B cell (primary cell): ENCODE measurements around the gene AFAP1L1. TPM values are rescaled to one million over a fixed set of nuclear protein-coding genes. Genes with fewer than 3 reads are reported as not detected.

Experiments used
- ATAC-seq: fragments of 200-7000 bp; cut with Tn5 transposase; one replicate; pipeline ENCODE4 v1.10.0; 2021; ENCODE audit warnings: low read depth, mild to moderate bottlenecking, moderate number of reproducible peaks, moderate library complexity
- CTCF ChIA-PET: fragments of 350-600 bp; sonication (Branson Sonifier 250); formaldehyde crosslinking; loops from one replicate; lab custom pipeline; 2021; ENCODE audit warnings: antibody characterized with exemption, inconsistent platforms; lab: Charles Lee
- POLR2A ChIA-PET: fragments of 350-600 bp; sonication (Branson Sonifier 250); formaldehyde crosslinking; loops from one replicate; lab custom pipeline; 2021; ENCODE audit warnings: antibody characterized with exemption; lab: Charles Lee
- DNase-seq: peaks from one replicate; pipeline ENCODE4 v3.0.0; 2013
- H2AFZ ChIP-seq: 2 replicates; pipeline ENCODE4 v1.6.1; 2012; ENCODE audit warnings: mild to moderate bottlenecking, low read depth, low read length; ENCODE audit not compliant: insufficient read depth, poor library complexity, severe bottlenecking
- H3K27ac ChIP-seq, 2 donors: 1 replicate in 1 of 2; 2 replicates in 1 of 2; pipeline ENCODE4 v1.5.1; 2012 to 2013; ENCODE audit warnings: low read length in 2 of 2, mild to moderate bottlenecking in 2 of 2, moderate library complexity in 1 of 2
- H3K27me3 ChIP-seq, 4 experiments: fragments of 200-600 bp in 1 of 4; sonication (generic) in 1 of 4; replicated peaks in 1 of 4; 1 replicate in 2 of 4; 2 replicates in 2 of 4; pipeline versions ENCODE4 v1.6.1 to v1.7.0; 2013 to 2016; ENCODE audit warnings: low read length in 3 of 4, mild to moderate bottlenecking in 2 of 4, mixed read lengths in 1 of 4, moderate library complexity in 1 of 4; ENCODE audit not compliant: insufficient read depth in 4 of 4, control insufficient read depth in 3 of 4; ENCODE audit errors: control extremely low read depth in 1 of 4
- H3K36me3 ChIP-seq, 2 experiments: replicated peaks in 1 of 2; 1 replicate in 1 of 2; 2 replicates in 1 of 2; pipeline versions ENCODE4 v1.6.1 to v1.7.1; 2013; ENCODE audit warnings: low read length in 1 of 2; ENCODE audit not compliant: insufficient read depth in 2 of 2, control insufficient read depth in 1 of 2; ENCODE audit errors: control extremely low read depth in 1 of 2, extremely low read depth in 1 of 2
- H3K4me1 ChIP-seq, 2 donors: fragments of 200-600 bp in 1 of 2; sonication (generic) in 1 of 2; 1 replicate in 1 of 2; 2 replicates in 1 of 2; pipeline versions ENCODE4 v1.5.1 to v1.6.1; 2013 to 2017; ENCODE audit warnings: low read length in 2 of 2; ENCODE audit not compliant: control insufficient read depth in 2 of 2, insufficient read depth in 2 of 2
- H3K4me2 ChIP-seq: replicated peaks from 2 replicates; pipeline ENCODE3; 2012; ENCODE audit warnings: mild to moderate bottlenecking, low read depth, low read length; ENCODE audit not compliant: poor library complexity, severe bottlenecking
- H3K4me3 ChIP-seq, 5 experiments: fragments of 200-600 bp in 1 of 5; sonication (generic) in 1 of 5; 1 replicate in 3 of 5; 2 replicates in 2 of 5; pipeline versions ENCODE4 v1.5.1 to v1.7.0; 2011 to 2016; ENCODE audit warnings: low read length in 4 of 5, mild to moderate bottlenecking in 4 of 5, low read depth in 2 of 5, control low read depth in 1 of 5, moderate library complexity in 1 of 5; ENCODE audit not compliant: insufficient read depth in 1 of 5; ENCODE audit errors: control extremely low read depth in 1 of 5, extremely low read depth in 1 of 5
- H3K79me2 ChIP-seq: fragments of 200-600 bp; sonication (generic); one replicate; pipeline ENCODE4 v1.6.0; 2016; ENCODE audit warnings: low read length; ENCODE audit not compliant: control insufficient read depth, insufficient read depth
- H3K9ac ChIP-seq: fragments of 200-600 bp; sonication (generic); 2 replicates; pipeline ENCODE4 v1.6.1; 2017; ENCODE audit warnings: mild to moderate bottlenecking, low read length, moderate library complexity
- H3K9me3 ChIP-seq, 3 donors: one replicate each; pipeline versions ENCODE4 v1.6.1 to v1.7.1; 2013; ENCODE audit warnings: low read length in 2 of 3; ENCODE audit not compliant: control insufficient read depth in 2 of 3, insufficient read depth in 1 of 3; ENCODE audit errors: control extremely low read depth in 1 of 3
- H4K20me1 ChIP-seq: 2 replicates; pipeline ENCODE4 v1.6.0; 2012; ENCODE audit warnings: mild to moderate bottlenecking, low read length; ENCODE audit not compliant: insufficient read depth, control insufficient read depth, poor library complexity, severe bottlenecking
- H3K27ac Mint-ChIP-seq: one replicate; pipeline ENCODE4 v1.8.0; 2021; ENCODE audit warnings: mixed read lengths
- H3K27me3 Mint-ChIP-seq: one replicate; pipeline ENCODE4 v1.8.0; 2021; ENCODE audit warnings: mixed read lengths
- H3K4me1 Mint-ChIP-seq: one replicate; pipeline ENCODE4 v1.8.0; 2021; ENCODE audit warnings: mixed read lengths
- H3K4me3 Mint-ChIP-seq: one replicate; pipeline ENCODE4 v1.8.0; 2021; ENCODE audit warnings: mixed read lengths
- H3K9me3 Mint-ChIP-seq: one replicate; pipeline ENCODE4 v1.8.0; 2022; ENCODE audit warnings: mixed read lengths; ENCODE audit not compliant: insufficient read depth
- EZH2 ChIP-seq: IDR thresholded peaks from 2 replicates; pipeline ENCODE4 v1.6.1; 2012; ENCODE audit warnings: borderline replicate concordance, low read depth, mild to moderate bottlenecking, moderate library complexity, low read length; ENCODE audit not compliant: insufficient read depth, poor library complexity, severe bottlenecking
- WGBS: methylation state at CpG from one replicate; pipeline ENCODE4 v1.1.5; 2013; ENCODE audit warnings: missing lambda C conversion rate; ENCODE audit not compliant: insufficient coverage; 5-methylcytosine and 5-hydroxymethylcytosine counted together
- intact Hi-C: fragments of 100-400 bp; cut with micrococcal nuclease; formaldehyde crosslinking; loops from one replicate; pipeline ENCODE4 v1.10.0; 2022
- polyA plus RNA-seq: library from polyadenylated mRNA; depleted of rRNA; stranded (reverse); fragments of >200 nt; gene quantifications from 2 replicates; pipeline ENCODE4 v1.2.3, GENCODE V29; 2012
- total RNA-seq, 2 donors: library from RNA; stranded (reverse); fragments of 120-200 nt in 1 of 2; gene quantifications; 1 replicate in 1 of 2; 2 replicates in 1 of 2; pipeline versions ENCODE4 v1.2.3 to v1.2.4, GENCODE V29; 2013 to 2022
- TF ChIP-seq, protein P1 (sequence below): fragments of 200-600 bp; IDR thresholded peaks from one replicate; pipeline ENCODE4 v1.8.0; 2022; ENCODE audit warnings: antibody characterized with exemption, mild to moderate bottlenecking

Gene AFAP1L1
- total and polyA plus RNA-seq, 2 donors (not counting 1 experiment from before 2014, with no cell fraction given), result not detected

DNA sequence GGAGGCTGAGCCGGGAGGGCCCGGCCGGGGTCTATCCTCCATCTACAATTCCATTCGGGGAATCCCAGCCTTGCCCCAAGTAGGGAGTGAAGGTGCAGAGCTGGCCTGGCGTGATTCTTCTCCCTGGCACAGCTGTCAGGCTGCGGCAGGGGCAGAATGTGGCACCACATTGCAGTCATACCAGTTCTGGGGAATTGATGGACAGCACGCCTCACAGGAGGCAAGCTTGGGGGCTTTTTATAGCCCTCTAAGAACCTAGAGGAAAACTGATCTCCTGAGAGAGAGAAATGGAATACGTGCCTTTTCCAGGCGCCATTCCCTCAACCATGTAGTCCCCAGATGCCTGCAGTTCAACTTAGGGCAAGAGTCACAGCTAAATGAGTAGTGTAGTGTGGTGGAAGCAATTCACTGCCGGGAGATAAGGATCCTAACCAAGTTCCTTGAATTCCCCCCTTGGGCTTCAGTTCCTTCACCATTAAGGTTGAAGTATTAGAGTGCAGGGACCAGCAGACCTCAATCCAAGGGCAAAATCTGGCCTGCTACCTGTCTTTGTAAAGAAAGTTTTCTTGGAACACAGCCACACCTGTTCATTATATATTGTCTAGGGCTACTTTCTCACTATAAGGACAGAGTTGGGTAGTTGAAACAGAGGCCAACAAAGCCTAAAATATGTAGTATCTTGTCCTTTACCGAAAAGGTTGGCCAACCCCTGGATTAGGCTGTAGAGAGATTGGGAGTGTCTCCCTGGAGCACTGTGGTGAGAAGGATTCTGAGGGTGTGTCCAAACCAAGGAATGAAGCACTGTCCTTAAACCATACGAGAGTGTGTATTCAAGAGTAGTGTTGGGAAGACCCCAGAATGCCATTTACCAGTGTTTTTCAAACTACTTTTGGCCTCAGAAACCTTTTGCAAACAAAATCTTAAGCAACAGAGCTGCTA, 10.6 kb downstream of the AFAP1L1 start:
- H4K20me1 ChIP-seq, result no peaks in the 10 kb centered on the region
- no peaks in the 10 kb centered on the region for H3K4me1 ChIP-seq
- H3K27ac ChIP-seq, result no peak overlapping the region
- H2AFZ ChIP-seq, result no peak overlapping the region
- intact Hi-C loops, result no loop called here
- no peak for TF ChIP-seq EZH2
- TF ChIP-seq, protein P1, sequence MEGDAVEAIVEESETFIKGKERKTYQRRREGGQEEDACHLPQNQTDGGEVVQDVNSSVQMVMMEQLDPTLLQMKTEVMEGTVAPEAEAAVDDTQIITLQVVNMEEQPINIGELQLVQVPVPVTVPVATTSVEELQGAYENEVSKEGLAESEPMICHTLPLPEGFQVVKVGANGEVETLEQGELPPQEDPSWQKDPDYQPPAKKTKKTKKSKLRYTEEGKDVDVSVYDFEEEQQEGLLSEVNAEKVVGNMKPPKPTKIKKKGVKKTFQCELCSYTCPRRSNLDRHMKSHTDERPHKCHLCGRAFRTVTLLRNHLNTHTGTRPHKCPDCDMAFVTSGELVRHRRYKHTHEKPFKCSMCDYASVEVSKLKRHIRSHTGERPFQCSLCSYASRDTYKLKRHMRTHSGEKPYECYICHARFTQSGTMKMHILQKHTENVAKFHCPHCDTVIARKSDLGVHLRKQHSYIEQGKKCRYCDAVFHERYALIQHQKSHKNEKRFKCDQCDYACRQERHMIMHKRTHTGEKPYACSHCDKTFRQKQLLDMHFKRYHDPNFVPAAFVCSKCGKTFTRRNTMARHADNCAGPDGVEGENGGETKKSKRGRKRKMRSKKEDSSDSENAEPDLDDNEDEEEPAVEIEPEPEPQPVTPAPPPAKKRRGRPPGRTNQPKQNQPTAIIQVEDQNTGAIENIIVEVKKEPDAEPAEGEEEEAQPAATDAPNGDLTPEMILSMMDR, result no peak
- no peak overlapping the region for H3K27ac Mint-ChIP-seq
- H3K4me3 ChIP-seq, result no peak overlapping the region
- ChIA-PET POLR2A (no interaction called here), CTCF (no interaction called here)
- no peaks in the 10 kb centered on the region for H3K9me3 Mint-ChIP-seq
- H3K27me3 ChIP-seq, result peaks cover 0 to 4% (median 2%) of the 10 kb centered on the region in 4 experiments
- peaks cover 32% of the 10 kb centered on the region for H3K27me3 Mint-ChIP-seq
- WGBS, result 92% methylated on average over 6 of the region's 12 CpGs
- H3K9ac ChIP-seq, result no peak overlapping the region
- H3K36me3 ChIP-seq, result no peaks in the 10 kb centered on the region
- no peaks in the 10 kb centered on the region for H3K79me2 ChIP-seq
- H3K4me2 ChIP-seq, result no peak overlapping the region
- H3K9me3 ChIP-seq, result no peaks in the 10 kb centered on the region
- no peak overlapping the region for H3K4me3 Mint-ChIP-seq
- ATAC-seq (no peak), DNase-seq (no peak)
- no peaks in the 10 kb centered on the region for H3K4me1 Mint-ChIP-seq

GRCh38 chr5:149282966-149283332, 11.3 kb downstream of the AFAP1L1 start:
- Mint-ChIP-seq H3K27ac (no peak overlapping the region), H3K4me1 (no peaks in the 10 kb centered on the region), H3K9me3 (no peaks in the 10 kb centered on the region), H3K27me3 (peaks cover 26% of the 10 kb centered on the region), H3K4me3 (no peak overlapping the region)
- Histone ChIP-seq H3K27ac (no peak overlapping the region), H3K4me2 (no peak overlapping the region), H3K4me3 (no peak overlapping the region), H3K36me3 (no peaks in the 10 kb centered on the region), H3K9me3 (no peaks in the 10 kb centered on the region), H4K20me1 (no peaks in the 10 kb centered on the region), H3K9ac (no peak overlapping the region), H3K79me2 (no peaks in the 10 kb centered on the region), H2AFZ (no peak overlapping the region), H3K4me1 (no peaks in the 10 kb centered on the region), H3K27me3 (peaks cover 0 to 4% (median 2%) of the 10 kb centered on the region in 4 experiments)
- WGBS, result 89% methylated on average over 4 of the region's 5 CpGs
- intact Hi-C loops, result no loop called here
- DNase-seq (no peak), ATAC-seq (no peak)
- no peak for TF ChIP-seq EZH2
- TF ChIP-seq, protein P1, result no peak
- POLR2A ChIA-PET, result no interaction called here
- CTCF ChIA-PET, result no interaction called here
